GM21423 (cell line): Measurements from ENCODE around the gene OR8H3.
"Not testable (repeated sequence)": the region's sequence is repeated elsewhere in the genome, so short reads cannot be mapped to it uniquely, and the experiment has no call there.

Experiments
- ATAC-seq: cut with Tn5 transposase; IDR thresholded peaks from one replicate; pipeline ENCODE4 v1.9.1; 2021; ENCODE audit warnings: mild to moderate bottlenecking, moderate library complexity; ENCODE audit not compliant: unreplicated experiment

The OR8H3 gene, protein sequence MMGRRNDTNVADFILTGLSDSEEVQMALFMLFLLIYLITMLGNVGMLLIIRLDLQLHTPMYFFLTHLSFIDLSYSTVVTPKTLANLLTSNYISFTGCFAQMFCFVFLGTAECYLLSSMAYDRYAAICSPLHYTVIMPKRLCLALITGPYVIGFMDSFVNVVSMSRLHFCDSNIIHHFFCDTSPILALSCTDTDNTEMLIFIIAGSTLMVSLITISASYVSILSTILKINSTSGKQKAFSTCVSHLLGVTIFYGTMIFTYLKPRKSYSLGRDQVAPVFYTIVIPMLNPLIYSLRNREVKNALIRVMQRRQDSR

DNA sequence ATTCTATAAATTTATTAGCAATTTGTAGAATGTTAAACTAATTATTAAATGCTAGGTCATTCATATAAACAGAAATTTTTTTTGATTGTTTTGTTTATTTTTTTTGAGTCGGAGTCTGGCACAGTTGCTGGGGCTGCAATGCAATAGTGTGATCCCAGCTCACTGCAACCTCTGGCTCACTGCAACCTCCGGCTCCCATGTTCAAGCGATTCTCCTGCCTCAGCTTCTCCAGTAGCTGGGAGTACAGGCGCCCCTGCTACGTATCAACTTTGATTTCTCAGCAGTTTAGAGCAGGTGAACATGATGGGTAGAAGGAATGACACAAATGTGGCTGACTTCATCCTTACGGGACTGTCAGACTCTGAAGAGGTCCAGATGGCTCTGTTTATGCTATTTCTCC is at the start of gene OR8H3:
Gene OR8H3, plus strand, starts transcription at position 301 of the 400 bp plus-strand sequence. Its CDS starts 0 bp downstream, at position 301.
- no peak for ATAC-seq

DNA sequence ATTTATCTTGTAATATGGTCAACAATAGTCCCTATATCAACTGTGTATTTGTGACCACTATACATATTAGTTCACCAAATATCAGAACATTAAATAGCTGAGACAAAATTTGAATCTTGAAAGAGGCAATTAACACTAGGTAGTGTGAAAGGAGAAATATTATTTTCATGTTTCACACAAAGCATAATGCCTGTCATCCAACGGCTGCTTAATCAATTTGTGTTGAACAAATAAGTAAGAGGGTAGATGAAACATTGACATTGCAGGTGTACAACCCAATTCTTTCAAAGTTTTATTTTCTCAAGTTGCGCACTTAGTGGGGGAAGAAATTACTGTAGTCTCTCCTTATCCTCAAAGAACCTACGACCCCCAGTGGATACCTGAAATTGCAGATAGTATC is 32.5 kb upstream of the OR8H3 start:
- ATAC-seq = no peak

GRCh38 chr11:56093008-56093407 is 29.2 kb upstream of the OR8H3 start, which contains the start of gene OR8I2:
Gene OR8I2 (plus strand): TSS chr11:56093308. CDS start chr11:56093308, 0 bp downstream.
- ATAC-seq = no peak

- ATAC-seq = no peak
Measured at GRCh38 chr11:56103210-56103737, 18.9 kb upstream of the OR8H3 start, which contains the start of gene OR8H2. Gene OR8H2 (plus strand): TSS chr11:56103687. CDS start chr11:56105043, 1,356 bp downstream.

DNA sequence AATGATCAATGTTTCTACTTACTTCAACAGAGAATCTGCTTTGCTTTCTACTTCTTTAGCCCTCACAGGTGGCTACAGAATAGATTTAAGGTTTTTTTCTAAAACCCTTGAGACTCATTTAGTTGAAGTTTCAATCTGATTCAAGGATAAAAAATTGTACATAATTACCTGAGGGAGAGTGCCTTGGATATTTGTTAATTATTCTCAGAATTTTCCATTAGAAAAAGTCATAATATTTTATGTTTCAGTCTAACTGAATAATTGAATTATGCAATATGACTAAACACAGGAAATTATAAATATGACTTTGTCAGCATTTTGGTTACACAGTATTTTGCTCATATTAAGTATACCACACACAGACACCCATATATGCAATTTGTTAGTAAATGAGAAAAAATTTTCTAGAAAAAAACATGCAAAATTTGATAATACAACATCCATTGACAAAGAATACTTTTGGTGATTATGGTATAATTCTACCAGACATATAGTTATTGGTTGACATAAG is 18.0 kb downstream of the OR8H3 start, which contains the start of gene OR8J3:
Gene OR8J3, minus strand, starts transcription at position 51 of the 511 bp plus-strand sequence. CDS start 2,483 bp downstream, outside the sequence.
- ATAC-seq = no peak

DNA sequence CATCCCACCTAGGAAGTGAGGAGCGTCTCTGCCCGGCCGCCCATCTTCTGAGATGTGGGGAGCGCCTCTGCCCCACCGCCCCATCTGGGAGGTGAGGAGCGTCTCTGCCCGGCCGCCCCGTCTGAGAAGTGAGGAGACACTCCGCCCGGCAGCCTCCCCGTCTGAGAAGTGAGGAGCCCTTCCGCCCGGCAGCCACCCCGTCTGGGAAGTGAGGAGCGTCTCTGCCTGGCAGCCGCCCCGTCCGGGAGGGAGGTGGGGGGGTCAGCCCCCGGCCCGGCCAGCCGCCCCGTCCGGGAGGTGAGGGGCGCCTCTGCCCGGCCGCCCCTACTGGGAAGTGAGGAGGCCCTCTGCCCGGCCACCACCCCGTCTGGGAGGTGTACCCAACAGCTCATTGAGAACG is 21.5 kb downstream of the OR8H3 start:
- ATAC-seq = not testable (repeated sequence)

- ATAC-seq = no peak
Measured at GRCh38 chr11:56151376-56151775, 29.2 kb downstream of the OR8H3 start.

GRCh38 chr11:56152333-56152732 is 30.2 kb downstream of the OR8H3 start:
- no peak for ATAC-seq

DNA sequence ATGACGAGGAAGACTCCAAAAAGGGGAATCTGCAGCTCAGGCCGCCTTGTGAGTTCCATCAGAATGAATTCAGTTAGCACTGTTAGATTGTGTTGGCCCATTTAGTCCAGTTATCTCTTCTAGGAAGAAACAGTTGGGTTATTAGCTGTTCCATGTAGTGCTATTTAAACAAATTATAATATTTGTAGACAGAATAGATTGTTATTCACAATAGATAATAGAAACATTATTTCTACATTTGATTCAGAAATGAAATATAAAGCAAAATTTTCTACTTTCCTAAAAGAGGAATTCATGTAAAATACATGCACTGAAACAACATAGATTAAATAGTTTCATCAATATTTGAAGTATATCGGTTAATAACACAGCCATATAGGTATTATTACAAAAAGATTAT is 38.0 kb downstream of the OR8H3 start, which contains the start of gene OR8K5:
Gene OR8K5, minus strand, starts transcription at position 101 of the 400 bp plus-strand sequence. Its CDS starts 0 bp downstream, at position 101.
- ATAC-seq = no peak

DNA sequence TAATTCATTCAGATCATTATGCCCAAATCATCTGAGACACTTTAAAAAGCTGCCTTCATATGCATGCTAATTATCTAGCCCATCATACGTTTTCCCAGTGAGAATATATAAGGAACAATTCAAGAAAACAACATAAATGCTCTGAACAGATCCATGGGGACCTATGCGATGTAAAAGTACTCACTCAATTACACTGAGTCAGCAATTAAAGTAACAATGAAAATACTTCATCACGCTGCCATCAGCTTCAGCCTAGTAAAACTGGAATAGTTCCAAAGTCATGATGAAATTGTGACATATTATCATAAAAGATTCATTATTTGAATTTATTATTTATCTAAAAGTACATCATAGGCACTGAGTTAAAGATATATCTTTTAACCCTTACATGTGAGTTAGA is 41.6 kb downstream of the OR8H3 start:
- no peak for ATAC-seq

GRCh38 chr11:56172256-56172830 is 50.2 kb downstream of the OR8H3 start:
- ATAC-seq = no peak
